ENCODE measurements around the gene ZNF420. TPM values are rescaled to one million over a fixed set of nuclear protein-coding genes. Genes with fewer than 3 reads are reported as not detected.
"Not testable (repeated sequence)": the region's sequence is repeated elsewhere in the genome, so short reads cannot be mapped to it uniquely, and the experiment has no call there.

ZNF420 gene
- total RNA-seq, 1 experiment from 2014 or later, result 12.3 TPM

DNA sequence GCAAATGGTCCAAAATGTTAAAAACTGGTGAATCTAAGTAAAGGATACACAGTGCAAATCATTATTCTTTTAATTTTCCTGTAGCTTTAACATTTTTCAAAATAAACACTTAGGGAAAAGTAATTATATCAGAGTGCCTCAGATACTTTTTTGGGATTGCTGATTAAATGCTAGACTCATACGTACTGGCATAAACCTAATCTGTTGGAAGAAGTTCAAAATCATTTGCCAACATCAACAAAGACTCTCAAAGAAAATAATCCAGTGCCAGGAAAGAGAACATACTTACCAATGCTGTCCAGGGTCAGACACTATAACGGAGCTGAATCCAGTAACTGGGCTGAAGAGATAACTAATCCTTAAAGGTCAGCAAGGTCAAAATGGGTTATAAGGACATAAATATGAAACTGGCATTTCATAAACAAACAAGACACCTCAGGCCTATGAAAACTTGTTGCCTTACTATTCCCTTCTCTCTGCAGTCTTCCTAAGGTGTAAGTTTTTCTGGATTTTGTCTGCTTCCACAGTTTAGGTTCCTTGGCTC is 3.3 kb upstream of the ZNF420 start:
- Mint-ChIP-seq H3K4me1 (peaks cover 17% of the 10 kb centered on the region), H3K9me3 (peaks cover 31% of the 10 kb centered on the region), H3K4me3 (no peak overlapping the region), H3K27me3 (ENCODE audit: low read depth) (0 out of 2 replicates have a peak, but pooled peaks cover 4% of the 10 kb centered on the region), H3K36me3 (peaks cover 4% of the 10 kb centered on the region), H3K27ac (no peak overlapping the region)
- POLR2A ChIA-PET, result no interaction called here
- no peak for DNase-seq (ENCODE audit: low spot score)
- TF ChIP-seq FOXP1 (CRISPR knock-in tag; IDR thresholded peaks at IDR 0.05; ENCODE audit: borderline replicate concordance) (no peak), SMAD4 (CRISPR knock-in tag; IDR thresholded peaks at IDR 0.05) (no peak)
- CTCF ChIA-PET, result interaction anchor here (0.5 kb wide), 1 partner anchor 1152 kb away, joined by 5 read pairs; no protein-coding TSS in a partner anchor
- ATAC-seq, result no peak

DNA sequence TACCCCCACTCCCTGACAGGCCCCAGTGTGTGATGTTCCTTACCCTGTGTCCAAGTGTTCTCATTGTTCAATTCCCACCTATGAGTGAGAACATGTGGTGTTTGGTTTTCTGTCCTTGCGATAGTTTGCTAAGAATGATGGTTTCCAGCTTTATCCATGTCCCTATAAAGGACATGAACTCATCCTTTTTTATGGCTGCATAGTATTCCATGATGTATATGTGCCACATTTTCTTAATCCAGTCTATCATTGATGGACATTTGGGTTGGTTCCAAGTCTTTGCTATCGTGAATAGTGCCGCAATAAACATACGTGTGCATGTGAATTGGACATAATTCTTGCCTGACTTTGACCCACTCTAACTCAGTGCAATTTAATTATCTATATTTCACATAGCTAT is 1.7 kb upstream of the ZNF420 start:
- H3K9me3 Mint-ChIP-seq, result peaks cover 31% of the 10 kb centered on the region

DNA sequence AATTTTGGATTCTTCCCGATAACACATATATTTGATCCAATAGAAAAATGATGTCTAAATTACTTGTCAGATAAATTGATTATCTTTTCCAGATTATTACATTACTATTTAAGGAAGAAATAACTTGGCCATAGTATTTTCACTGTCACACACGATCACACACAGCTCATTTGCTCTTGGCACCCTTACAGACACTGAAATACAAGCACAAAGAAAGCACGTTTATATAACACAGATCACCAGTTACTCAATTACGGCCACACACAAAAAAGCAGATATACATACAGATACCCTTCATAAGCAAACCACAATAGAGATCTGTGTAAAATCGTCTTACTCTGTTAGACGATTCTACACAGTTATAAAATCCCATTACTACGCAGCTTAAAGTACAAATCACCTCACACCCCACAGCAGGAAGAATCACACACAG is 716 bp upstream of the ZNF420 start:
- no peak for DNase-seq (ENCODE audit: low spot score)
- no peak for ATAC-seq
- CTCF ChIA-PET, result interaction anchor here (1.1 to 1.4 kb wide), 2 partner anchors 95 to 104 kb away, joined by 3 to 7 read pairs; partner anchors contain the start of gene ZNF585A
- TF ChIP-seq, protein P1, sequence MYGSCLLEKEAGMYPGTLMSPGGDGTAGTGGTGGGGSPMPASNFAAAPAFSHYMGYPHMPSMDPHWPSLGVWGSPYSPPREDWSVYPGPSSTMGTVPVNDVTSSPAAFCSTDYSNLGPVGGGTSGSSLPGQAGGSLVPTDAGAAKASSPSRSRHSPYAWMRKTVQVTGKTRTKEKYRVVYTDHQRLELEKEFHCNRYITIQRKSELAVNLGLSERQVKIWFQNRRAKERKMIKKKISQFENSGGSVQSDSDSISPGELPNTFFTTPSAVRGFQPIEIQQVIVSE (CRISPR knock-in tag; IDR thresholded peaks at IDR 0.05; ENCODE audit: borderline replicate concordance), result no peak
- TF ChIP-seq FOXJ3 (CRISPR knock-in tag; IDR thresholded peaks at IDR 0.05; ENCODE audit: borderline replicate concordance) (no peak), CREB1 (CRISPR knock-in tag; IDR thresholded peaks at IDR 0.05) (no peak), ZNF396 (CRISPR knock-in tag; IDR thresholded peaks at IDR 0.05; ENCODE audit: borderline replicate concordance) (no peak), ATF1 (CRISPR knock-in tag; IDR thresholded peaks at IDR 0.05) (no peak), TEAD4 (CRISPR knock-in tag; IDR thresholded peaks at IDR 0.05) (no peak), FOXP1 (CRISPR knock-in tag; IDR thresholded peaks at IDR 0.05; ENCODE audit: borderline replicate concordance) (no peak)
- Mint-ChIP-seq H3K27me3 (ENCODE audit: low read depth) (peaks cover 7% of the 10 kb centered on the region; the same call in 1 of the 2 replicates), H3K9me3 (peaks cover 33% of the 10 kb centered on the region), H3K27ac (peak overlapping the region; percentile 44), H3K36me3 (peaks cover 20% of the 10 kb centered on the region), H3K4me1 (peaks cover 17% of the 10 kb centered on the region), H3K4me3 (peak overlapping the region; percentile 92)
- POLR2A ChIA-PET, result interaction anchor here (0.5 to 1.3 kb wide), 5 partner anchors 95 to 227 kb away, joined by 3 to 4 read pairs (median 3); partner anchors contain the start of genes ZNF568, ZNF585A and ZNF829

More for the DNA sequence above, 1.7 kb upstream of the ZNF420 start:
- H3K27ac Mint-ChIP-seq; ATAC-seq; CTCF ChIA-PET; DNase-seq (ENCODE audit: low spot score); POLR2A ChIA-PET; H3K27me3 Mint-ChIP-seq (ENCODE audit: low read depth): not testable (repeated sequence)
- peaks cover 11% of the 10 kb centered on the region for H3K36me3 Mint-ChIP-seq
- peaks cover 17% of the 10 kb centered on the region for H3K4me1 Mint-ChIP-seq
- peak overlapping the region; percentile 92; the same call in 1 of the 2 replicates for H3K4me3 Mint-ChIP-seq

DNA sequence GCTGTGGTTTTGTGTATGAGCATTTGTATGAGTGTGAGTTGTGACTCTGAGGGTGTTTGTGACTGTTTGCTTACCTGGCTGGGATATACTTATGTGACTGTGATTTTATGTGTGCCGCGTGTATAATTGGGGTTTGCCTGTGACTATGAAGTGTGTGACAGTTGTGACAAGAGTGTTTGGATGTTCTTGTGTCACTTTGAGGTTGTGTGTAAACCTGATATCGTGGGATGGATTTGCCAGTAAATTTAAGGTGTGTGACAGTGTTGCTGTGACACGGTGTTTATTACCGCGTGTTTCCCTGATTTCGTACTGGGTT is 442 bp downstream of the ZNF420 start:
- CTCF ChIA-PET, result interaction anchor here (1.1 kb wide), 1 partner anchor 94 kb away, joined by 3 read pairs; the partner anchor contains the start of gene ZNF585A
- Mint-ChIP-seq H3K27ac (peak overlapping the region; percentile 81), H3K4me1 (peaks cover 17% of the 10 kb centered on the region), H3K36me3 (peaks cover 29% of the 10 kb centered on the region), H3K4me3 (peak overlapping the region; percentile 92), H3K27me3 (ENCODE audit: low read depth) (peaks cover 7% of the 10 kb centered on the region; the same call in 1 of the 2 replicates), H3K9me3 (peaks cover 38% of the 10 kb centered on the region)
- POLR2A ChIA-PET, result interaction anchor here (1.0 to 1.3 kb wide), 3 partner anchors 94 to 228 kb away, joined by 3 to 4 read pairs (median 3); partner anchors contain the start of gene ZNF585A
- no peak for ATAC-seq
- DNase-seq (ENCODE audit: low spot score), result no peak
- TF ChIP-seq SP1 (CRISPR knock-in tag; conservative IDR thresholded peaks at IDR 0.05) (no peak), ATF1 (CRISPR knock-in tag; IDR thresholded peaks at IDR 0.05) (no peak), TEAD4 (CRISPR knock-in tag; IDR thresholded peaks at IDR 0.05) (no peak), SMAD4 (CRISPR knock-in tag; IDR thresholded peaks at IDR 0.05) (no peak), ZNF416 (CRISPR knock-in tag; IDR thresholded peaks at IDR 0.05) (no peak), ZNF121 (CRISPR knock-in tag; IDR thresholded peaks at IDR 0.05) (no peak), TCF7 (CRISPR knock-in tag; IDR thresholded peaks at IDR 0.05; ENCODE audit: low read depth) (no peak)
- TF ChIP-seq, protein P2, sequence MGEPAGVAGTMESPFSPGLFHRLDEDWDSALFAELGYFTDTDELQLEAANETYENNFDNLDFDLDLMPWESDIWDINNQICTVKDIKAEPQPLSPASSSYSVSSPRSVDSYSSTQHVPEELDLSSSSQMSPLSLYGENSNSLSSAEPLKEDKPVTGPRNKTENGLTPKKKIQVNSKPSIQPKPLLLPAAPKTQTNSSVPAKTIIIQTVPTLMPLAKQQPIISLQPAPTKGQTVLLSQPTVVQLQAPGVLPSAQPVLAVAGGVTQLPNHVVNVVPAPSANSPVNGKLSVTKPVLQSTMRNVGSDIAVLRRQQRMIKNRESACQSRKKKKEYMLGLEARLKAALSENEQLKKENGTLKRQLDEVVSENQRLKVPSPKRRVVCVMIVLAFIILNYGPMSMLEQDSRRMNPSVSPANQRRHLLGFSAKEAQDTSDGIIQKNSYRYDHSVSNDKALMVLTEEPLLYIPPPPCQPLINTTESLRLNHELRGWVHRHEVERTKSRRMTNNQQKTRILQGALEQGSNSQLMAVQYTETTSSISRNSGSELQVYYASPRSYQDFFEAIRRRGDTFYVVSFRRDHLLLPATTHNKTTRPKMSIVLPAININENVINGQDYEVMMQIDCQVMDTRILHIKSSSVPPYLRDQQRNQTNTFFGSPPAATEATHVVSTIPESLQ (CRISPR knock-in tag; IDR thresholded peaks at IDR 0.05), result no peak
- TF ChIP-seq, protein P3, sequence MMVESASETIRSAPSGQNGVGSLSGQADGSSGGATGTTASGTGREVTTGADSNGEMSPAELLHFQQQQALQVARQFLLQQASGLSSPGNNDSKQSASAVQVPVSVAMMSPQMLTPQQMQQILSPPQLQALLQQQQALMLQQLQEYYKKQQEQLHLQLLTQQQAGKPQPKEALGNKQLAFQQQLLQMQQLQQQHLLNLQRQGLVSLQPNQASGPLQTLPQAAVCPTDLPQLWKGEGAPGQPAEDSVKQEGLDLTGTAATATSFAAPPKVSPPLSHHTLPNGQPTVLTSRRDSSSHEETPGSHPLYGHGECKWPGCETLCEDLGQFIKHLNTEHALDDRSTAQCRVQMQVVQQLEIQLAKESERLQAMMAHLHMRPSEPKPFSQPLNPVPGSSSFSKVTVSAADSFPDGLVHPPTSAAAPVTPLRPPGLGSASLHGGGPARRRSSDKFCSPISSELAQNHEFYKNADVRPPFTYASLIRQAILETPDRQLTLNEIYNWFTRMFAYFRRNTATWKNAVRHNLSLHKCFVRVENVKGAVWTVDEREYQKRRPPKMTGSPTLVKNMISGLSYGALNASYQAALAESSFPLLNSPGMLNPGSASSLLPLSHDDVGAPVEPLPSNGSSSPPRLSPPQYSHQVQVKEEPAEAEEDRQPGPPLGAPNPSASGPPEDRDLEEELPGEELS (CRISPR knock-in tag; IDR thresholded peaks at IDR 0.05), result no peak
- TF ChIP-seq, protein P4, sequence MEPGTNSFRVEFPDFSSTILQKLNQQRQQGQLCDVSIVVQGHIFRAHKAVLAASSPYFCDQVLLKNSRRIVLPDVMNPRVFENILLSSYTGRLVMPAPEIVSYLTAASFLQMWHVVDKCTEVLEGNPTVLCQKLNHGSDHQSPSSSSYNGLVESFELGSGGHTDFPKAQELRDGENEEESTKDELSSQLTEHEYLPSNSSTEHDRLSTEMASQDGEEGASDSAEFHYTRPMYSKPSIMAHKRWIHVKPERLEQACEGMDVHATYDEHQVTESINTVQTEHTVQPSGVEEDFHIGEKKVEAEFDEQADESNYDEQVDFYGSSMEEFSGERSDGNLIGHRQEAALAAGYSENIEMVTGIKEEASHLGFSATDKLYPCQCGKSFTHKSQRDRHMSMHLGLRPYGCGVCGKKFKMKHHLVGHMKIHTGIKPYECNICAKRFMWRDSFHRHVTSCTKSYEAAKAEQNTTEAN (CRISPR knock-in tag; IDR thresholded peaks at IDR 0.05), result no peak
- TF ChIP-seq, protein P5, sequence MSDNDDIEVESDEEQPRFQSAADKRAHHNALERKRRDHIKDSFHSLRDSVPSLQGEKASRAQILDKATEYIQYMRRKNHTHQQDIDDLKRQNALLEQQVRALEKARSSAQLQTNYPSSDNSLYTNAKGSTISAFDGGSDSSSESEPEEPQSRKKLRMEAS (CRISPR knock-in tag; IDR thresholded peaks at IDR 0.05), result no peak
- TF ChIP-seq, protein P6, sequence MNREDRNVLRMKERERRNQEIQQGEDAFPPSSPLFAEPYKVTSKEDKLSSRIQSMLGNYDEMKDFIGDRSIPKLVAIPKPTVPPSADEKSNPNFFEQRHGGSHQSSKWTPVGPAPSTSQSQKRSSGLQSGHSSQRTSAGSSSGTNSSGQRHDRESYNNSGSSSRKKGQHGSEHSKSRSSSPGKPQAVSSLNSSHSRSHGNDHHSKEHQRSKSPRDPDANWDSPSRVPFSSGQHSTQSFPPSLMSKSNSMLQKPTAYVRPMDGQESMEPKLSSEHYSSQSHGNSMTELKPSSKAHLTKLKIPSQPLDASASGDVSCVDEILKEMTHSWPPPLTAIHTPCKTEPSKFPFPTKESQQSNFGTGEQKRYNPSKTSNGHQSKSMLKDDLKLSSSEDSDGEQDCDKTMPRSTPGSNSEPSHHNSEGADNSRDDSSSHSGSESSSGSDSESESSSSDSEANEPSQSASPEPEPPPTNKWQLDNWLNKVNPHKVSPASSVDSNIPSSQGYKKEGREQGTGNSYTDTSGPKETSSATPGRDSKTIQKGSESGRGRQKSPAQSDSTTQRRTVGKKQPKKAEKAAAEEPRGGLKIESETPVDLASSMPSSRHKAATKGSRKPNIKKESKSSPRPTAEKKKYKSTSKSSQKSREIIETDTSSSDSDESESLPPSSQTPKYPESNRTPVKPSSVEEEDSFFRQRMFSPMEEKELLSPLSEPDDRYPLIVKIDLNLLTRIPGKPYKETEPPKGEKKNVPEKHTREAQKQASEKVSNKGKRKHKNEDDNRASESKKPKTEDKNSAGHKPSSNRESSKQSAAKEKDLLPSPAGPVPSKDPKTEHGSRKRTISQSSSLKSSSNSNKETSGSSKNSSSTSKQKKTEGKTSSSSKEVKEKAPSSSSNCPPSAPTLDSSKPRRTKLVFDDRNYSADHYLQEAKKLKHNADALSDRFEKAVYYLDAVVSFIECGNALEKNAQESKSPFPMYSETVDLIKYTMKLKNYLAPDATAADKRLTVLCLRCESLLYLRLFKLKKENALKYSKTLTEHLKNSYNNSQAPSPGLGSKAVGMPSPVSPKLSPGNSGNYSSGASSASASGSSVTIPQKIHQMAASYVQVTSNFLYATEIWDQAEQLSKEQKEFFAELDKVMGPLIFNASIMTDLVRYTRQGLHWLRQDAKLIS (CRISPR knock-in tag; IDR thresholded peaks at IDR 0.05; ENCODE audit: borderline replicate concordance), result no peak

Data from WTC11 (cell line).